ENCODE results near the gene CUL4B. TPM values are rescaled to one million over a fixed set of nuclear protein-coding genes. Genes with fewer than 3 reads are reported as not detected.

CUL4B gene
- total and polyA plus RNA-seq, 2 donors, result 22.9 to 39.3 TPM

Other genes with a start within 250 kb of the CUL4B start
- gene TMEM255A, start 249.5 kb downstream of the CUL4B start, total RNA-seq, result 3.3 TPM
- gene TMEM255A, start 249.5 kb downstream of the CUL4B start, polyA plus RNA-seq, result 6.4 TPM
- 0.05 TPM for gene ATP1B4, start 198.9 kb downstream of the CUL4B start, total RNA-seq
- gene ATP1B4, start 198.9 kb downstream of the CUL4B start, polyA plus RNA-seq, result 0.05 TPM
- gene LAMP2, start 91.7 kb downstream of the CUL4B start, total RNA-seq, result 77.8 TPM
- 59.9 TPM for gene LAMP2, start 91.7 kb downstream of the CUL4B start, polyA plus RNA-seq
- 87.1 TPM for gene MCTS1, start 43.1 kb upstream of the CUL4B start, total RNA-seq
- gene MCTS1, start 43.1 kb upstream of the CUL4B start, polyA plus RNA-seq, result 62.1 TPM
- gene C1GALT1C1, start 69.1 kb upstream of the CUL4B start, total RNA-seq, result 19.5 TPM
- gene C1GALT1C1, start 69.1 kb upstream of the CUL4B start, polyA plus RNA-seq, result 17.4 TPM